Activated CD4-positive, alpha-beta T cell treated with anti-CD3 and anti-CD28 coated beads, Interleukin-2, amount 50 U/mL, for 24 hours (primary cell): ENCODE results near the gene FAM184B.

ENCODE experiments used
- DNase-seq, 2 donors: peaks; one replicate each; pipeline ENCODE4 v3.0.0-alpha.2; 2020; ENCODE audit warnings: low read depth in 1 of 2, low spot score in 1 of 2

The FAM184B gene

GRCh38 chr4:17584521-17585213 is 196.8 kb downstream of the FAM184B start:
- no peak for DNase-seq

GRCh38 chr4:17583941-17584340 is 197.5 kb downstream of the FAM184B start:
- DNase-seq = no peak

DNA sequence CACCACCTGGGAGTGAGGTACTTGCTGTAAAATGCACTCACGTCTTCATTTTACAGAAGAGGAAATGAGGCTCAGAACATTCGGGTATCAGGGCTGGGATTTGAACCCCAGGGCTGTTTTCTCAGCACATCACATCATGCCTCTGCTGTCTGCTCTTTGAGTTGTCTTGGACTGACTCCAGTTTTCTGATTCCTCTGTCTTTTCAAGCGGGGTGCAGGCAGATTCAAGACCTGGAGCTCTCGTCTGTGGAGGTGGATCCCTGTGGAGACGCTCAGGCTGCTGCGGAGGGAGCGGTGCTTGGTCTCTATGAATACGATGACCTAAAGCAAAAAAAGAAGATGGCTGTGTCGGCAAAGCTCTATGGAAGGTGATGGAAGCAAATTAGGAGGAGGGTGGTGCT is 198.1 kb downstream of the FAM184B start:
- no peak for DNase-seq

DNA sequence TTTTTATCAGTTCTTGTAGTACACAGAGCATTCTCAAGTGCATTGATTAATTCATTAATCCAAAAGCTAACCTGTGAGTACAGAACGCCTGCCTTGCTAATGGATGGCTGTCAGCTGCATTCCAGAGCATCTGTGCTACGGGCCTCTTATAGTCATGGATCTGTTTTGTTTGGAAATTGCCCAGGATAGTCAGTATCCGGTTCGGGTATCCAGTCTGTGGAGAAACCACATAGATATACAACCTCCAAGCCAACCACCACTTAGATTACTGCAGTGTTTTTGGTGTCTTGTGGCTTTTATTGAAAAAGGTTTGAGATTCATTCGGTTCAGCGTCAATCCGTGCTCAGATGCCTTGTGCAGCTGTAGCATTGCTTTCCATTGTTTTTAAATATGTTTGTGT is 200.5 kb downstream of the FAM184B start:
- DNase-seq = no peak
